H1 (cell line): ENCODE measurements around the gene MYBPC1. TPM values are rescaled to one million over a fixed set of nuclear protein-coding genes. Genes with fewer than 3 reads are reported as not detected.

Experiments
- SAP30 ChIP-seq: fragments of 300-600 bp; sonication (generic); IDR thresholded peaks from 2 replicates; pipeline ENCODE4 v1.7.1; 2012; ENCODE audit warnings: low read length, moderate library complexity, mild to moderate bottlenecking, inconsistent platforms; ENCODE audit not compliant: insufficient read depth, insufficient replicate concordance
- polyA plus RNA-seq, 7 experiments: library from polyadenylated mRNA; depleted of rRNA in 3 of 7; stranded (reverse) in 5 of 7; unstranded in 2 of 7; fragments of >200 nt in 5 of 7; fragments of 200-250 nt in 2 of 7; gene quantifications; 1 replicate in 5 of 7; 2 replicates in 1 of 7; 4 replicates in 1 of 7; pipeline versions ENCODE4 v1.2.1 to v1.2.3, GENCODE V29; 2011 to 2013; ENCODE audit warnings: missing spikeins in 2 of 7, mixed read lengths in 2 of 7
- total RNA-seq: library from RNA; stranded (reverse); fragmentation: NEBNext Ultra II Directional; extraction: Animal tissue kit (Norgen Biotek cat#: 25700); gene quantifications from 2 replicates; pipeline ENCODE4 v1.2.1, GENCODE V29; 2021
- TF ChIP-seq, protein P1 (sequence below): IDR thresholded peaks from 2 replicates; pipeline ENCODE4 v1.6.1; 2011; ENCODE audit warnings: low read depth, mild to moderate bottlenecking, low read length; ENCODE audit not compliant: insufficient read depth

Gene MYBPC1
- total and polyA plus RNA-seq, 2 of the 8 experiments (the other 6 are each of a cell fraction or from before 2014, with no cell fraction given): not detected

DNA sequence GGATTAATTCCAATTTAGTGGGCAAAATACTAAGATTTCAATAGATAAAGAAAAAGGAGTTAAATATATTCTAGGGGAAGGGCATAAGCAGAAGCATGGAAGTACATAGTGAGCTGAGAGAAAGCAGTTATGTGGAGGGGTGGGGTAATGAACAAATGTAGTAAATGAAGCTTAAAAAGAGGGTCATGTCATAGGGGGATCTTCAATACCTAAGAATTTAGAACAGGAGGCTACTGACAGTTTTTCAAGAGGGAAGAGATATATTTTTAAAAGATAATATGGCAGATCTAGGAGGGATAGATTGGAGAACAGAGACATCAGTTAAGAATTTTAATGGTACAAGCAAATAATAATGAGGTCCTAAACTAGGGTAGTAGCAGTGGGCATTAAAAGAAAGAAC lies 135.1 kb downstream of the MYBPC1 start (continued):
- TF ChIP-seq SAP30: no peak
- TF ChIP-seq, protein P1, sequence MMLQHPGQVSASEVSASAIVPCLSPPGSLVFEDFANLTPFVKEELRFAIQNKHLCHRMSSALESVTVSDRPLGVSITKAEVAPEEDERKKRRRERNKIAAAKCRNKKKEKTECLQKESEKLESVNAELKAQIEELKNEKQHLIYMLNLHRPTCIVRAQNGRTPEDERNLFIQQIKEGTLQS: no peak
